Vagina (tissue), 2 donors: ENCODE data around the gene ZNF195.
"Not testable (repeated sequence)": the region's sequence is repeated elsewhere in the genome, so short reads cannot be mapped to it uniquely, and the experiment has no call there.

Experiments used
- CTCF ChIP-seq, 3 experiments: fragments of 450-650 bp in 2 of 3; fragments of 200-600 bp in 1 of 3; sonication (generic) in 1 of 3; IDR thresholded peaks; one replicate each; pipeline ENCODE4 v1.5.1; 2017 to 2019; ENCODE audit warnings: antibody characterized with exemption in 3 of 3, mild to moderate bottlenecking in 2 of 3, moderate library complexity in 2 of 3
- POLR2A ChIP-seq, 2 donors: fragments of 450-650 bp; IDR thresholded peaks; one replicate each; pipeline ENCODE4 v1.6.1; 2017; ENCODE audit warnings: antibody characterized with exemption in 2 of 2, mild to moderate bottlenecking in 2 of 2, moderate library complexity in 2 of 2

- TF ChIP-seq CTCF, POLR2A (IDR thresholded peaks at IDR 0.05): not testable (repeated sequence)
Measured at GRCh38 chr11:3406223-3406875, 27.4 kb upstream of the ZNF195 start.
